WTC11 (cell line): Measurements from ENCODE around the gene ILDR2. TPM values are rescaled to one million over a fixed set of nuclear protein-coding genes. Genes with fewer than 3 reads are reported as not detected.

Experiments
- ATAC-seq: fragments of 200-7000 bp; cut with Tn5 transposase; 2 replicates; pipeline ENCODE4 v1.10.0; 2021; ENCODE audit warnings: mild to moderate bottlenecking, moderate library complexity
- CTCF ChIA-PET: fragments of 300-600 bp; sonication (Branson Sonifier 250); formaldehyde crosslinking; loops from one replicate; lab custom pipeline; 2021; ENCODE audit warnings: antibody characterized with exemption; lab: Charles Lee
- POLR2A ChIA-PET: fragments of 350-600 bp; sonication (Branson Sonifier 250); formaldehyde crosslinking; loops from one replicate; lab custom pipeline; 2021; ENCODE audit warnings: antibody characterized with exemption; lab: Charles Lee
- DNase-seq: peaks from one replicate; pipeline ENCODE4 v3.0.0; 2021; ENCODE audit warnings: low spot score
- H3K27ac Mint-ChIP-seq: 2 replicates; pipeline ENCODE4 v1.8.0; 2021; ENCODE audit warnings: mixed read lengths
- H3K27me3 Mint-ChIP-seq: 2 replicates; pipeline ENCODE4 v1.8.0; 2021; ENCODE audit warnings: low read depth, mild to moderate bottlenecking, moderate library complexity, mixed read lengths
- H3K36me3 Mint-ChIP-seq: 2 replicates; pipeline ENCODE4 v1.8.0; 2021; ENCODE audit warnings: mixed read lengths
- H3K4me1 Mint-ChIP-seq: 2 replicates; pipeline ENCODE4 v1.8.0; 2022; ENCODE audit warnings: mixed read lengths
- H3K4me3 Mint-ChIP-seq: 2 replicates; pipeline ENCODE4 v1.8.0; 2021; ENCODE audit warnings: mild to moderate bottlenecking, moderate library complexity, mixed read lengths
- H3K9me3 Mint-ChIP-seq: 2 replicates; pipeline ENCODE4 v1.8.0; 2021; ENCODE audit warnings: mixed read lengths
- CBFB ChIP-seq: sonication (generic); formaldehyde crosslinking; IDR thresholded peaks from 2 replicates; pipeline ENCODE4 v1.8.1; 2022; ENCODE audit warnings: mild to moderate bottlenecking, low read depth, missing genetic modification reagents
- FOXJ3 ChIP-seq: sonication (generic); formaldehyde crosslinking; IDR thresholded peaks from 2 replicates; pipeline ENCODE4 v1.9.0; 2021; ENCODE audit warnings: missing genetic modification reagents, mild to moderate bottlenecking, borderline replicate concordance
- GABPB1 ChIP-seq: sonication (generic); formaldehyde crosslinking; IDR thresholded peaks from 2 replicates; pipeline ENCODE4 v1.8.1; 2023; ENCODE audit warnings: mild to moderate bottlenecking, missing genetic modification reagents
- JAZF1 ChIP-seq: fragments of 250-450 bp; sonication (Bioruptor Pico); IDR thresholded peaks from 2 replicates; pipeline ENCODE4 v1.9.0; 2021; ENCODE audit warnings: moderate library complexity, mild to moderate bottlenecking, inconsistent platforms
- NFYB ChIP-seq: sonication (generic); formaldehyde crosslinking; conservative IDR thresholded peaks from 2 replicates; pipeline ENCODE4 v1.8.0; 2022; ENCODE audit warnings: low read depth, missing genetic modification reagents
- NR2C2 ChIP-seq: sonication (generic); formaldehyde crosslinking; IDR thresholded peaks from 2 replicates; pipeline ENCODE4 v1.8.0; 2022; ENCODE audit warnings: mild to moderate bottlenecking, missing genetic modification reagents
- PRRX2 ChIP-seq: fragments of 250-450 bp; sonication (Bioruptor Pico); IDR thresholded peaks from 2 replicates; pipeline ENCODE4 v1.8.0; 2021; ENCODE audit warnings: mild to moderate bottlenecking
- SMAD4 ChIP-seq: sonication (generic); formaldehyde crosslinking; IDR thresholded peaks from 2 replicates; pipeline ENCODE4 v1.8.0; 2022; ENCODE audit warnings: mild to moderate bottlenecking, missing genetic modification reagents
- SOX15 ChIP-seq: fragments of 250-450 bp; sonication (Bioruptor Pico); IDR thresholded peaks from 2 replicates; pipeline ENCODE4 v1.9.0; 2021; ENCODE audit warnings: mild to moderate bottlenecking
- TEAD1 ChIP-seq: sonication (generic); formaldehyde crosslinking; IDR thresholded peaks from 2 replicates; pipeline ENCODE4 v1.8.0; 2022; ENCODE audit warnings: mild to moderate bottlenecking, missing genetic modification reagents
- TEAD4 ChIP-seq: sonication (generic); formaldehyde crosslinking; IDR thresholded peaks from 2 replicates; pipeline ENCODE4 v1.8.0; 2022; ENCODE audit warnings: mild to moderate bottlenecking, missing genetic modification reagents
- ZNF219 ChIP-seq: sonication (generic); formaldehyde crosslinking; IDR thresholded peaks from 2 replicates; pipeline ENCODE4 v1.8.0; 2023; ENCODE audit warnings: missing genetic modification reagents, mild to moderate bottlenecking, borderline replicate concordance
- ZNF263 ChIP-seq: sonication (generic); formaldehyde crosslinking; IDR thresholded peaks from 2 replicates; pipeline ENCODE4 v1.8.1; 2022; ENCODE audit warnings: low read depth, mild to moderate bottlenecking, moderate library complexity, missing genetic modification reagents
- ZNF416 ChIP-seq: fragments of 250-450 bp; sonication (Bioruptor Pico); IDR thresholded peaks from 2 replicates; pipeline ENCODE4 v1.9.0; 2021; ENCODE audit warnings: mild to moderate bottlenecking, inconsistent platforms
- total RNA-seq: library from RNA; stranded (reverse); gene quantifications from 3 replicates; pipeline ENCODE4 v1.2.3, GENCODE V29; 2021
- TF ChIP-seq, protein P1 (sequence below): sonication (generic); formaldehyde crosslinking; IDR thresholded peaks from 2 replicates; pipeline ENCODE4 v1.8.0; 2022; ENCODE audit warnings: mild to moderate bottlenecking, missing genetic modification reagents
- TF ChIP-seq, protein P2 (sequence below): sonication (generic); formaldehyde crosslinking; IDR thresholded peaks from 2 replicates; pipeline ENCODE4 v1.8.1; 2023; ENCODE audit warnings: mild to moderate bottlenecking, missing genetic modification reagents, moderate library complexity
- TF ChIP-seq, protein P3 (sequence below): fragments of 250-450 bp; sonication (Bioruptor Pico); IDR thresholded peaks from 2 replicates; pipeline ENCODE4 v1.9.0; 2021; ENCODE audit warnings: mild to moderate bottlenecking
- TF ChIP-seq, protein P4 (sequence below): fragments of 250-450 bp; sonication (Bioruptor Pico); IDR thresholded peaks from 2 replicates; pipeline ENCODE4 v1.8.0; 2021; ENCODE audit warnings: mild to moderate bottlenecking
- TF ChIP-seq, protein P5 (sequence below): sonication (generic); formaldehyde crosslinking; IDR thresholded peaks from 2 replicates; pipeline ENCODE4 v1.8.1; 2022; ENCODE audit warnings: missing genetic modification reagents, borderline replicate concordance

Gene ILDR2
- total RNA-seq, 1 experiment from 2014 or later = 1.6 TPM

DNA sequence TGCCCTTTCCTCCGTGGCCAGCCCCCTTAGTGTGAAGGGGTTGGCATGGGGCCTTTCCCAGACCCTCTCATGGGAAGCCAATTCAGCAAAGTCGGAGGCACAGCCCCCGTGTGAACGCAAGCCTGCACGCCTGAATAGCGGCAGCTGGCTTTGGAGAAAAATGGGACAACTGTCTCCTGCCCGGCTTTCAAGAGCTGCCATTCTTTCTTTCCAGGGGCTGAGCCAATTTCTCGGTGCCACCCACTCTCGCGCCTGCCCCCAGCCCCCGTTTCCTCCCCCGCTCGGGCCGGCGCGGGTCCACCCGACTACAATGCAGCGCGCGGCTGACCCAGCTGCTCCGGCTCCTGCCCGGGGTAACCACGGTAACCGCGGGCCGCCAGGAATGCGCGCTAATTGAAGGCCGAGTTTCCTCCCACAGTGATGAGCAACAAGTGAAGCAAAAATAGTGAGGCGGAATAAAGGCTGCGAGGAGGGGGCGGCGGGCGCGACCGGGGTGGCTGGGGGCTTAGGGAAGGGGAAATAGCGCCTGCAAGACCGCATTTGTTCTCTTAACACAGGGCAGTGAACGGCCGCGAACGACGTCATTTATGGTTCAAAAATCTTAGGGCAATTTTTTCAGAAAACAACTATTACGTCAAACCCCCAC, 27.8 kb downstream of the ILDR2 start:
- no peaks in the 10 kb centered on the region for H3K9me3 Mint-ChIP-seq
- H3K27me3 Mint-ChIP-seq = peaks cover 51% of the 10 kb centered on the region
- H3K4me1 Mint-ChIP-seq = peaks cover 33% of the 10 kb centered on the region
- DNase-seq = peak; percentile 68
- H3K27ac Mint-ChIP-seq = no peak overlapping the region
- H3K36me3 Mint-ChIP-seq = no peaks in the 10 kb centered on the region
- TF ChIP-seq PRRX2 (CRISPR knock-in tag) (no peak), GABPB1 (CRISPR knock-in tag) (no peak), ZNF219 (CRISPR knock-in tag) (no peak), NFYB (CRISPR knock-in tag) (no peak), ZNF416 (no peak), CBFB (no peak)
- POLR2A ChIA-PET = interaction anchor here (0.5 kb wide), 1 partner anchor 656 kb away, joined by 4 read pairs; no protein-coding TSS in a partner anchor
- H3K4me3 Mint-ChIP-seq = peak overlapping the region; percentile 63
- CTCF ChIA-PET = interaction anchor here (0.7 to 1.0 kb wide), 2 partner anchors 37 to 1580 kb away, joined by 3 read pairs; no protein-coding TSS in a partner anchor
- peak; percentile 73 for ATAC-seq

DNA sequence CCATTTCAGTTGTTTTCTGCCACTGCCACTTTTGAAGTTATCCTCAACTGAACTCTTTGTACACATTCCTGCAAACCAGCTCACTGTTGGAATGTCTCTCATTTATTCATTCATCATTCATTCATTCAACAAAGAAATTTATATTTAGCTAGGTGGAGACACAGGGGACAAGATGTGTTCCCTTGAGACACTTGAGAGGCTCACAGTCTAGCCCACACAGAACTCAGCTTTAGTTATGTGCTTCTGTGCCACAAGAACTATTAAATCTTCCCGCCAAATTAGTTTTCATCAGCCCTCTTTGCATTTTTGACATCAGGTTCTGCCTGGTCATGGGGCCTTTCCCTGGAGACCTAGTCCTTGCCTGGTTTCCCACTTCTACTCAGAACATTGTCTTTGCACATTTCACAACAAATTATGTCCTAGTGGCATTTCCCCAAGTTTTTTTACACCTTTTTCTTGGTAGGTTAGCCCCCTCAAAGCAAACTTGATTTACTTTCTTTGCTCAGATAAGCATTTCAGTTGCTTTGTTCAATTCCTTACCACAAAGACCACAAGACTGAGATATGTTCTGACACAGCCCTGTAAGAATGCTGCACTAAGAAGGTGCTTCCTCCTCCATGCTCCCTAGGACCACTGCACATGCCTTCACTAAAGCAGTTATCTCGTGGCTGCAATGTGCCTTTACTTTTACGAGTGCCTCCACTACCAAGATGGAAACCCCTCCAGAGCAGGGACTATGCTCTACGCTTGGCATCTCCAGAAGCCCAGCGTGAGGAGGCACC, 31.0 kb downstream of the ILDR2 start:
- Mint-ChIP-seq H3K4me1 (peaks cover 6% of the 10 kb centered on the region), H3K27me3 (peaks cover 43% of the 10 kb centered on the region), H3K4me3 (no peak overlapping the region), H3K27ac (no peak overlapping the region), H3K9me3 (no peaks in the 10 kb centered on the region), H3K36me3 (no peaks in the 10 kb centered on the region)
- ATAC-seq (no peak), DNase-seq (no peak)
- ChIA-PET CTCF (interaction anchor here (0.6 kb wide), 1 partner anchor 106 kb away, joined by 3 read pairs; no protein-coding TSS in a partner anchor), POLR2A (no interaction called here)
- TF ChIP-seq, protein P1, sequence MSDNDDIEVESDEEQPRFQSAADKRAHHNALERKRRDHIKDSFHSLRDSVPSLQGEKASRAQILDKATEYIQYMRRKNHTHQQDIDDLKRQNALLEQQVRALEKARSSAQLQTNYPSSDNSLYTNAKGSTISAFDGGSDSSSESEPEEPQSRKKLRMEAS = no peak

DNA sequence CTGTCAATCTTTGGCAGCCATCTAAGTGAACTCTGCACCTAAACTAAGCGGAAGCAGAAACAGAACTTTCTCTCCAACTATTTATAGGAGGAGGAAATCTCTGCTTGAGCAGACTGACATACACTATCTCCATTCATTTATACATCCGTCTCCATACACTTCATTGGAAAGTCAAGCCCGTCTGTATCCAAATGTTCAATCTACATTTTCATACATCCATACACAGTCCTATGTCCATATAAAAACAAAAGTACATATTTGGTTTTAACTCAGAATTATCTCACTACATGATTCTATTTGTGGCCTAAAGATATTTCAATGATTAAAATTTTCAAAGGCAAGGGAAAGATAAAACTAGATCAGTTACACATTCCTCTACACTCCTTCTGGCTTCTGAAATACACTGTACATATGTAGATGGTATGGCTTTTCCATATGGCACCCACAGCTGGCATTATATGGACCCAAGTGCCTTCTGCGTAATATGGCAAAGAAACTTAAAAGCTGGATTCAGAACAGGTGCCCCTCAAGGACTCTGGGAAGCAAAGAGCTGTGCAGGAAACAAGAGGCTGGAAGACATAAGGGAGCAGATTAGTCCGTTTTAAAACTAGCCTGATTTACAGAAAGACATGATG, 35.5 kb downstream of the ILDR2 start:
- TF ChIP-seq SMAD4 (CRISPR knock-in tag) (no peak), ZNF263 (CRISPR knock-in tag) (no peak), TEAD4 (CRISPR knock-in tag) (no peak), JAZF1 (CRISPR knock-in tag) (no peak), NR2C2 (CRISPR knock-in tag) (no peak), TEAD1 (CRISPR knock-in tag) (no peak), SOX15 (CRISPR knock-in tag) (no peak), FOXJ3 (CRISPR knock-in tag) (no peak)
- TF ChIP-seq, protein P2, sequence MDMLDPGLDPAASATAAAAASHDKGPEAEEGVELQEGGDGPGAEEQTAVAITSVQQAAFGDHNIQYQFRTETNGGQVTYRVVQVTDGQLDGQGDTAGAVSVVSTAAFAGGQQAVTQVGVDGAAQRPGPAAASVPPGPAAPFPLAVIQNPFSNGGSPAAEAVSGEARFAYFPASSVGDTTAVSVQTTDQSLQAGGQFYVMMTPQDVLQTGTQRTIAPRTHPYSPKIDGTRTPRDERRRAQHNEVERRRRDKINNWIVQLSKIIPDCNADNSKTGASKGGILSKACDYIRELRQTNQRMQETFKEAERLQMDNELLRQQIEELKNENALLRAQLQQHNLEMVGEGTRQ (CRISPR knock-in tag) = no peak
- TF ChIP-seq, protein P3, sequence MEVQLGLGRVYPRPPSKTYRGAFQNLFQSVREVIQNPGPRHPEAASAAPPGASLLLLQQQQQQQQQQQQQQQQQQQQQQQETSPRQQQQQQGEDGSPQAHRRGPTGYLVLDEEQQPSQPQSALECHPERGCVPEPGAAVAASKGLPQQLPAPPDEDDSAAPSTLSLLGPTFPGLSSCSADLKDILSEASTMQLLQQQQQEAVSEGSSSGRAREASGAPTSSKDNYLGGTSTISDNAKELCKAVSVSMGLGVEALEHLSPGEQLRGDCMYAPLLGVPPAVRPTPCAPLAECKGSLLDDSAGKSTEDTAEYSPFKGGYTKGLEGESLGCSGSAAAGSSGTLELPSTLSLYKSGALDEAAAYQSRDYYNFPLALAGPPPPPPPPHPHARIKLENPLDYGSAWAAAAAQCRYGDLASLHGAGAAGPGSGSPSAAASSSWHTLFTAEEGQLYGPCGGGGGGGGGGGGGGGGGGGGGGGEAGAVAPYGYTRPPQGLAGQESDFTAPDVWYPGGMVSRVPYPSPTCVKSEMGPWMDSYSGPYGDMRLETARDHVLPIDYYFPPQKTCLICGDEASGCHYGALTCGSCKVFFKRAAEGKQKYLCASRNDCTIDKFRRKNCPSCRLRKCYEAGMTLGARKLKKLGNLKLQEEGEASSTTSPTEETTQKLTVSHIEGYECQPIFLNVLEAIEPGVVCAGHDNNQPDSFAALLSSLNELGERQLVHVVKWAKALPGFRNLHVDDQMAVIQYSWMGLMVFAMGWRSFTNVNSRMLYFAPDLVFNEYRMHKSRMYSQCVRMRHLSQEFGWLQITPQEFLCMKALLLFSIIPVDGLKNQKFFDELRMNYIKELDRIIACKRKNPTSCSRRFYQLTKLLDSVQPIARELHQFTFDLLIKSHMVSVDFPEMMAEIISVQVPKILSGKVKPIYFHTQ = no peak
- TF ChIP-seq, protein P4, sequence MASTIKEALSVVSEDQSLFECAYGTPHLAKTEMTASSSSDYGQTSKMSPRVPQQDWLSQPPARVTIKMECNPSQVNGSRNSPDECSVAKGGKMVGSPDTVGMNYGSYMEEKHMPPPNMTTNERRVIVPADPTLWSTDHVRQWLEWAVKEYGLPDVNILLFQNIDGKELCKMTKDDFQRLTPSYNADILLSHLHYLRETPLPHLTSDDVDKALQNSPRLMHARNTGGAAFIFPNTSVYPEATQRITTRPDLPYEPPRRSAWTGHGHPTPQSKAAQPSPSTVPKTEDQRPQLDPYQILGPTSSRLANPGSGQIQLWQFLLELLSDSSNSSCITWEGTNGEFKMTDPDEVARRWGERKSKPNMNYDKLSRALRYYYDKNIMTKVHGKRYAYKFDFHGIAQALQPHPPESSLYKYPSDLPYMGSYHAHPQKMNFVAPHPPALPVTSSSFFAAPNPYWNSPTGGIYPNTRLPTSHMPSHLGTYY = no peak
- TF ChIP-seq, protein P5, sequence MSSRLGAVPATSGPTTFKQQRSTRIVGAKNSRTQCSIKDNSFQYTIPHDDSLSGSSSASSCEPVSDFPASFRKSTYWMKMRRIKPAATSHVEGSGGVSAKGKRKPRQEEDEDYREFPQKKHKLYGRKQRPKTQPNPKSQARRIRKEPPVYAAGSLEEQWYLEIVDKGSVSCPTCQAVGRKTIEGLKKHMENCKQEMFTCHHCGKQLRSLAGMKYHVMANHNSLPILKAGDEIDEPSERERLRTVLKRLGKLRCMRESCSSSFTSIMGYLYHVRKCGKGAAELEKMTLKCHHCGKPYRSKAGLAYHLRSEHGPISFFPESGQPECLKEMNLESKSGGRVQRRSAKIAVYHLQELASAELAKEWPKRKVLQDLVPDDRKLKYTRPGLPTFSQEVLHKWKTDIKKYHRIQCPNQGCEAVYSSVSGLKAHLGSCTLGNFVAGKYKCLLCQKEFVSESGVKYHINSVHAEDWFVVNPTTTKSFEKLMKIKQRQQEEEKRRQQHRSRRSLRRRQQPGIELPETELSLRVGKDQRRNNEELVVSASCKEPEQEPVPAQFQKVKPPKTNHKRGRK (CRISPR knock-in tag) = no peak
- POLR2A ChIA-PET = no interaction called here
- Mint-ChIP-seq H3K4me3 (no peak overlapping the region), H3K4me1 (peaks cover 3% of the 10 kb centered on the region), H3K9me3 (no peaks in the 10 kb centered on the region), H3K27me3 (peaks cover 2% of the 10 kb centered on the region), H3K27ac (no peak overlapping the region), H3K36me3 (no peaks in the 10 kb centered on the region)
- CTCF ChIA-PET = interaction anchor here (1.5 kb wide), 1 partner anchor 30 kb away, joined by 5 read pairs; no protein-coding TSS in a partner anchor
- DNase-seq (no peak), ATAC-seq (no peak)
